Ovary (tissue), 3 donors: ENCODE results near the gene TAS2R4.
"Not testable (repeated sequence)": the region's sequence is repeated elsewhere in the genome, so short reads cannot be mapped to it uniquely, and the experiment has no call there.

Experiments
- EP300 ChIP-seq: sonication (generic); formaldehyde crosslinking; IDR thresholded peaks from one replicate; pipeline ENCODE4 v1.6.1; 2017; ENCODE audit warnings: antibody characterized with exemption
- POLR2A ChIP-seq: fragments of 450-650 bp; IDR thresholded peaks from one replicate; pipeline ENCODE4 v1.6.1; 2017; ENCODE audit warnings: antibody characterized with exemption, mild to moderate bottlenecking, moderate library complexity
- TF ChIP-seq, protein P1 (sequence below), 3 donors: fragments of 450-650 bp in 2 of 3; fragments of 200-600 bp in 1 of 3; IDR thresholded peaks; one replicate each; pipeline versions ENCODE4 v1.5.1 to v1.8.0; 2016 to 2022; ENCODE audit warnings: antibody characterized with exemption in 3 of 3, mild to moderate bottlenecking in 1 of 3
- donor health status: DM: no; HTN: no; CAD: no.

DNA sequence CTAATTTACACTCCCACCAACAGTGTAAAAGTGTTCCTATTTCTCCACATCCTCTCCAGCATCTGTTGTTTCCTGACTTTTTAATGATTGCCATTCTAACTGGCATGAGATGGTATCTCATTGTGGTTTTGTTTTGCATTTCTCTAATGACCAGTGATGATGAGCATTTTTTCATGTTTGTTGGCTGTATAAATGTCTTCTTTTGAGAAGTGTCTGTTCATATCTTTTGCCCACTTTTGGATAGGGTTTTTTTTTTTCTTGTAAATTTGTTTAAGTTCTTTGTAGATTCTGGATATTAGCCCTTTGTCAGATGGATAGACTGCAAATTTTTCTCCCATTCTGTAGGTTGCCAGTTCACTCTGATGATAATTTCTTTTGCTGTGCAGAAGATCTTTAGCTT is 46.0 kb downstream of the TAS2R4 start:
- not testable (repeated sequence) for TF ChIP-seq POLR2A, EP300
- TF ChIP-seq, protein P1, sequence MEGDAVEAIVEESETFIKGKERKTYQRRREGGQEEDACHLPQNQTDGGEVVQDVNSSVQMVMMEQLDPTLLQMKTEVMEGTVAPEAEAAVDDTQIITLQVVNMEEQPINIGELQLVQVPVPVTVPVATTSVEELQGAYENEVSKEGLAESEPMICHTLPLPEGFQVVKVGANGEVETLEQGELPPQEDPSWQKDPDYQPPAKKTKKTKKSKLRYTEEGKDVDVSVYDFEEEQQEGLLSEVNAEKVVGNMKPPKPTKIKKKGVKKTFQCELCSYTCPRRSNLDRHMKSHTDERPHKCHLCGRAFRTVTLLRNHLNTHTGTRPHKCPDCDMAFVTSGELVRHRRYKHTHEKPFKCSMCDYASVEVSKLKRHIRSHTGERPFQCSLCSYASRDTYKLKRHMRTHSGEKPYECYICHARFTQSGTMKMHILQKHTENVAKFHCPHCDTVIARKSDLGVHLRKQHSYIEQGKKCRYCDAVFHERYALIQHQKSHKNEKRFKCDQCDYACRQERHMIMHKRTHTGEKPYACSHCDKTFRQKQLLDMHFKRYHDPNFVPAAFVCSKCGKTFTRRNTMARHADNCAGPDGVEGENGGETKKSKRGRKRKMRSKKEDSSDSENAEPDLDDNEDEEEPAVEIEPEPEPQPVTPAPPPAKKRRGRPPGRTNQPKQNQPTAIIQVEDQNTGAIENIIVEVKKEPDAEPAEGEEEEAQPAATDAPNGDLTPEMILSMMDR (IDR thresholded peaks at IDR 0.05) = not testable (repeated sequence)
